ENCODE data around the gene FEZ2. TPM values are rescaled to one million over a fixed set of nuclear protein-coding genes. Genes with fewer than 3 reads are reported as not detected.
A peak's percentile ranks its signal among the peaks of the same experiment; 100 is the strongest.

Gene FEZ2
- total and polyA plus RNA-seq, 2 of the 8 experiments (the other 6 are each of a cell fraction or from before 2014, with no cell fraction given), result 7.5 to 16.4 TPM

DNA sequence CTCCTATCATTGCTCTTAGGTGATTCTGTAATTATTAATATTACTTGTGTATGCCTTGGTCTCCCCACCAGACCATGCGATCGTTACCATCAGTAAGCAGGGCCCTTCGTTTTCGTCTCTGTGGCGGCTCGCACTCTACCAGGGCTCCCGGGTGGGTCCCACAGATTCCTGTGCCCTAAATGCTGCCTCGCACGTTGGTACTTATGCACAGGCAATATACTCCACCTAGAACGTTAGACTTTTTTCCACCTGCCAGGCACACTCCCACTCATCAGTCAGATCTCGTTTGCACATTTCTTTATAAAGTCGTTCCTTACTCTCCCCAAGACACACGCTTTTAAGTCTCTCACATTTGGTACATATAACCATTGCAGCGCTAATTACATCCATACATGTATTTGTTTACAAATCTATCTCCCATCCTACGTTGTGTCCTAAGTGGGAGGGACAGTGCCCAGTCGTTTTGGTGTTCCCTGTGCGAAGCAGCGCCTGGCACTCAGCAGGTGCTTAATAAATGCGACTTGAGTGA, 901 bp downstream of the FEZ2 start (continued):
- TF ChIP-seq ATF2 (IDR thresholded peaks at IDR 0.05; ENCODE audit: low read length) (peak; percentile 56; the same call in 1 of the 2 replicates), ASH2L (IDR thresholded peaks at IDR 0.05; ENCODE audit: low read length) (no peak), TCF12 (IDR thresholded peaks at IDR 0.05; ENCODE audit: low read depth, low read length) (0 out of 2 replicates have a peak, but pooled peaks have one; percentile 64), USF2 (IDR thresholded peaks at IDR 0.05; ENCODE audit: low read length) (no peak)
